ENCODE results near the gene DNAAF5. TPM values are rescaled to one million over a fixed set of nuclear protein-coding genes. Genes with fewer than 3 reads are reported as not detected.

The DNAAF5 gene
- total RNA-seq, 6 experiments from 2014 or later = 9.5 to 22.8 (median 10.5) TPM

GRCh38 chr7:690478-691360, 35.8 kb upstream of the DNAAF5 start:
- Histone ChIP-seq H3K27me3 (no peaks in the 10 kb centered on the region), H3K36me3 (peaks cover 0 to 2% (median 0%) of the 10 kb centered on the region in 4 donors), H3K9me3 (peaks cover 0 to 9% (median 2%) of the 10 kb centered on the region in 4 donors), H3K27ac (no peak overlapping the region), H3K4me3 (no peak overlapping the region), H3K4me1 (no peaks in the 10 kb centered on the region)
- 87% methylated on average over 5 of the region's 27 CpGs for WGBS (ENCODE audit: insufficient coverage, low coverage, low lambda C conversion rate, missing lambda C conversion rate)
- intact Hi-C loops (cut with DNase I) = no loop called here
- ATAC-seq = peak in 1 of 4 donors; percentile 28
- peak in 2 of 3 donors; percentile 27 to 30 for DNase-seq
- no peak for TF ChIP-seq POLR2A (IDR thresholded peaks at IDR 0.05)
- TF ChIP-seq, protein P1, sequence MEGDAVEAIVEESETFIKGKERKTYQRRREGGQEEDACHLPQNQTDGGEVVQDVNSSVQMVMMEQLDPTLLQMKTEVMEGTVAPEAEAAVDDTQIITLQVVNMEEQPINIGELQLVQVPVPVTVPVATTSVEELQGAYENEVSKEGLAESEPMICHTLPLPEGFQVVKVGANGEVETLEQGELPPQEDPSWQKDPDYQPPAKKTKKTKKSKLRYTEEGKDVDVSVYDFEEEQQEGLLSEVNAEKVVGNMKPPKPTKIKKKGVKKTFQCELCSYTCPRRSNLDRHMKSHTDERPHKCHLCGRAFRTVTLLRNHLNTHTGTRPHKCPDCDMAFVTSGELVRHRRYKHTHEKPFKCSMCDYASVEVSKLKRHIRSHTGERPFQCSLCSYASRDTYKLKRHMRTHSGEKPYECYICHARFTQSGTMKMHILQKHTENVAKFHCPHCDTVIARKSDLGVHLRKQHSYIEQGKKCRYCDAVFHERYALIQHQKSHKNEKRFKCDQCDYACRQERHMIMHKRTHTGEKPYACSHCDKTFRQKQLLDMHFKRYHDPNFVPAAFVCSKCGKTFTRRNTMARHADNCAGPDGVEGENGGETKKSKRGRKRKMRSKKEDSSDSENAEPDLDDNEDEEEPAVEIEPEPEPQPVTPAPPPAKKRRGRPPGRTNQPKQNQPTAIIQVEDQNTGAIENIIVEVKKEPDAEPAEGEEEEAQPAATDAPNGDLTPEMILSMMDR (IDR thresholded peaks at IDR 0.05) = no peak

DNA sequence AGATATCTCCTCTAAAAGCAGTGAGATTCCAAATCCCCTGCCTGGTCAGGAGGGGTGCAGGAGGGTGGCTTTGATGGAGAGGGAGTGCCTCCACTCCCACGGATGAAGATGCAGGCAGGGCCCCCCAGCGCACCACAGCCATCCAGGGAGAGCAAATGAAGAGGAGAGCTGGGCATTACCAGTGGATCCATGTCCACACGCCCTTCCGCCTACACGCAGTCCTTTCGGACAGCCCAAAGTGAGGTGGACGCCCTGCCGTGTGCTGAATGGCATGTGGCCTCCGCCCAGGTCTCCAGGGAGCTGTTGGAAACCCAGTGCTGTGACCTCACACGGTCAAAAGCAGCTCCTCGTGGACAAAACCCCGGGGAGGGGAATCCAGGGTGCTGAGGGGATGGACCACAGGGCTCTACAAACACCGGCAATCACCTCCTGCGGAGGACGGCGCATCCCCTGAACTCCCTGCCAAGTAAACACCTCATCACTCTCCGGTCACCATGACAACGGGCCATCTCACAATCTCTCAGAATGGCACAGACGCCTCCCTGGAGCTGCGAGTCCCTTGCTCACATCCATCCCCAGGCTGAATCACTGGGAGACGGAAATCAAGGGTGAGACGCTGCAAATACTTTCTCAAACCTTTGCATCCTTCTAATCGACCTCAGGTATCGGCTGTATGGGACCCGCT, 35.0 kb upstream of the DNAAF5 start:
- ATAC-seq = no peak
- H3K4me1 ChIP-seq = no peaks in the 10 kb centered on the region
- DNase-seq = peak in 2 of 3 donors; percentile 34
- H3K36me3 ChIP-seq = peaks cover 0 to 2% (median 0%) of the 10 kb centered on the region in 4 donors
- no peak overlapping the region for H3K4me3 ChIP-seq
- H3K27me3 ChIP-seq = no peaks in the 10 kb centered on the region
- intact Hi-C loops (cut with DNase I) = no loop called here
- no peak for TF ChIP-seq POLR2A (IDR thresholded peaks at IDR 0.05)
- TF ChIP-seq, protein P1 (IDR thresholded peaks at IDR 0.05) = no peak
- peaks cover 0 to 5% (median under 1%) of the 10 kb centered on the region in 4 donors for H3K9me3 ChIP-seq
- 98% methylated on average over 7 of the region's 25 CpGs for WGBS (ENCODE audit: insufficient coverage, low coverage, low lambda C conversion rate, missing lambda C conversion rate)
- H3K27ac ChIP-seq = no peak overlapping the region

- H3K27ac ChIP-seq = no peak overlapping the region
- H3K4me1 ChIP-seq = no peaks in the 10 kb centered on the region
- 92% methylated on average over 16 of the region's 22 CpGs for WGBS (ENCODE audit: insufficient coverage, low coverage, low lambda C conversion rate, missing lambda C conversion rate)
- H3K27me3 ChIP-seq = no peaks in the 10 kb centered on the region
- no peak overlapping the region for H3K4me3 ChIP-seq
- intact Hi-C loops (cut with DNase I) = no loop called here
- H3K36me3 ChIP-seq = peaks cover 0 to 2% (median 0%) of the 10 kb centered on the region in 4 donors
- H3K9me3 ChIP-seq = peaks cover 0 to 5% (median 0%) of the 10 kb centered on the region in 4 donors
- no peak for ATAC-seq
- DNase-seq = peak in 2 of 3 donors; percentile 33 to 43
- TF ChIP-seq, protein P1 (IDR thresholded peaks at IDR 0.05) = no peak
- no peak for TF ChIP-seq POLR2A (IDR thresholded peaks at IDR 0.05)
Measured at GRCh38 chr7:693280-693679, 33.2 kb upstream of the DNAAF5 start.

DNA sequence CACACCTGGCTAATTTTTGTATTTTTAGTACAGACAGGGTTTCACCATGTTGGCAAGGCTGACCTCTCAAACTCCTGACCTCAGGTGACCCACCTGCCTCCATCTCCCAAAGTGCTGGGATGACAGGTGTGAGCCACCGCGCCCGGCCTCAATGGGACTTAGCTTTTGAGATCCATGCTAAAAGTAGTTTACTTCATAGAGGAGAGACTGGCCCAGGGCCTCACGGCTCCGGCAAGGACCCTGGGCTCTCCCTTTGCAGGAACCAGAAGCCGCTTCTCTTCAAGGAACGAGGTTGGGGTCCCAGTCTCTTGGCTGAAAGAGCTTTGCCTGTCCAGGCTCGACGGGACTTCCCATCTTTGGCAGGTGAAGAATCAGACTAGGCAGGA, 30.1 kb upstream of the DNAAF5 start:
- 49% methylated on average over 3 of the region's 9 CpGs for whole genome bisulfite sequencing (ENCODE audit: insufficient coverage, low coverage, low lambda C conversion rate, missing lambda C conversion rate)
- Histone ChIP-seq H3K4me3 (no peak overlapping the region), H3K27me3 (no peaks in the 10 kb centered on the region), H3K4me1 (no peaks in the 10 kb centered on the region), H3K36me3 (peaks cover 0 to 2% (median 0%) of the 10 kb centered on the region in 4 donors), H3K9me3 (no peaks in the 10 kb centered on the region), H3K27ac (no peak overlapping the region)
- peak in 2 of 3 donors; percentile 34 to 37 for DNase-seq
- intact Hi-C loops (cut with DNase I) = no loop called here
- TF ChIP-seq, protein P1 (IDR thresholded peaks at IDR 0.05) = no peak
- no peak for TF ChIP-seq POLR2A (IDR thresholded peaks at IDR 0.05)
- ATAC-seq = no peak
